Left ventricle myocardium inferior (tissue), 1 donor: Measurements from ENCODE around the gene FCRL3. TPM values are rescaled to one million over a fixed set of nuclear protein-coding genes. Genes with fewer than 3 reads are reported as not detected.

Experiments
- DNase-seq: peaks from one replicate; pipeline ENCODE4 v3.0.0-alpha.2; 2020
- H3K27ac ChIP-seq: fragments of 200-600 bp; replicated peaks from 2 replicates; pipeline ENCODE4 v1.8.0; 2021
- H3K27me3 ChIP-seq: fragments of 200-600 bp; 2 replicates; pipeline ENCODE4 v1.8.0; 2021; ENCODE audit warnings: low read depth
- H3K36me3 ChIP-seq: fragments of 200-600 bp; 2 replicates; pipeline ENCODE4 v1.8.0; 2021
- H3K4me1 ChIP-seq: fragments of 200-600 bp; 2 replicates; pipeline ENCODE4 v1.8.0; 2021
- H3K4me3 ChIP-seq: fragments of 200-600 bp; 2 replicates; pipeline ENCODE4 v1.8.0; 2021; ENCODE audit warnings: mild to moderate bottlenecking, moderate library complexity
- H3K9me3 ChIP-seq: fragments of 200-600 bp; replicated peaks from 2 replicates; pipeline ENCODE4 v1.8.0; 2021
- CTCF ChIP-seq: fragments of 200-600 bp; IDR thresholded peaks from 2 replicates; pipeline ENCODE4 v1.8.0; 2021; ENCODE audit warnings: antibody characterized with exemption, mild to moderate bottlenecking, borderline replicate concordance
- intact Hi-C: fragments of 100-400 bp; cut with micrococcal nuclease; formaldehyde crosslinking; loops from one replicate; pipeline ENCODE4 v1.11.0; 2022
- total RNA-seq: library from RNA; stranded (reverse); fragmentation: NEBNext Ultra II Directional; extraction: Animal tissue kit (Norgen Biotek cat#: 25700); gene quantifications from one replicate; pipeline ENCODE4 v1.2.1, GENCODE V29; 2021
- donor health status: DM: no; HTN: yes; CAD: no; lungs with severe emphysema.

FCRL3 gene
- total RNA-seq, 1 donor from 2014 or later: 0.08 TPM

DNA sequence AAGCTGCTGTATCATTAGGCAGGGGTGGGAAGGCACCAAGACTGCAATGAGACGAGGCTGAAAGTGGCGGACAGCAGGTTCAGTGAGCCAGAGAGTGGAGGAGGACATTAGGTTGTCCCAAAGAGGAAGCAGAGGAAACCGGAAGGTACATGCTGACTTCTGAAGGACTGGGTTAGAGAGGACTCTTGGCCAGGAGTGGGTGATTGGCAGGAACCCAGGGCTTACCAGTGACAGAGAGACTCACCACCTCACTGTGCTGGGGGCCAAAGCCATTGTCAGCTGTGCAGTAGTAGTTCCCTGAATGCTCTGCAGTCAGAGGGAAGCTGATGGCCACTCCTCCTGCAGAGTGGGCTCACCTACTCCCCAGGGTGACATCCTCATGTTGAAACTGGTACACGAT is 60.8 kb downstream of the FCRL3 start:
- no peak overlapping the region for H3K27ac ChIP-seq
- intact Hi-C loops: no loop called here
- no peak for TF ChIP-seq CTCF
- no peaks in the 10 kb centered on the region for H3K4me1 ChIP-seq
- H3K27me3 ChIP-seq: no peaks in the 10 kb centered on the region
- H3K4me3 ChIP-seq: no peak overlapping the region
- no peaks in the 10 kb centered on the region for H3K36me3 ChIP-seq
- DNase-seq: no peak
- H3K9me3 ChIP-seq: no peaks in the 10 kb centered on the region

GRCh38 chr1:157628773-157629172 is 71.8 kb downstream of the FCRL3 start:
- Histone ChIP-seq H3K27me3 (peaks cover 28% of the 10 kb centered on the region), H3K4me3 (no peak overlapping the region), H3K4me1 (no peaks in the 10 kb centered on the region), H3K9me3 (peaks cover 5% of the 10 kb centered on the region), H3K36me3 (no peaks in the 10 kb centered on the region), H3K27ac (no peak overlapping the region)
- DNase-seq: no peak
- TF ChIP-seq CTCF: no peak
- intact Hi-C loops: no loop called here

Other genes with a start within 250 kb of the FCRL3 start
- gene FCRL5, start 148.3 kb downstream of the FCRL3 start, total RNA-seq: not detected
- gene FCRL4, start 102.7 kb downstream of the FCRL3 start, total RNA-seq: not detected
- not detected for gene FCRL2, start 76.4 kb upstream of the FCRL3 start, total RNA-seq
- not detected for gene FCRL1, start 119.4 kb upstream of the FCRL3 start, total RNA-seq
- 0.52 TPM for gene CD5L, start 141.0 kb upstream of the FCRL3 start, total RNA-seq